HFFc6 (cell line): Measurements from ENCODE around the gene PFKFB3. TPM values are rescaled to one million over a fixed set of nuclear protein-coding genes. Genes with fewer than 3 reads are reported as not detected.
A peak's percentile ranks its signal among the peaks of the same experiment; 100 is the strongest.

Source experiments
- DNase-seq: peaks from one replicate; pipeline ENCODE4 v3.0.0-alpha.2; 2018
- H3K27ac Mint-ChIP-seq: 2 replicates; pipeline ENCODE4 v1.8.0; 2020; ENCODE audit warnings: mild to moderate bottlenecking, mixed read lengths
- H3K27me3 Mint-ChIP-seq: 2 replicates; pipeline ENCODE4 v1.8.0; 2021; ENCODE audit warnings: mild to moderate bottlenecking, moderate library complexity, mixed read lengths; ENCODE audit not compliant: insufficient read depth
- H3K36me3 Mint-ChIP-seq: 2 replicates; pipeline ENCODE4 v1.8.0; 2021; ENCODE audit warnings: low read depth, mixed read lengths
- H3K4me1 Mint-ChIP-seq: 2 replicates; pipeline ENCODE4 v1.8.0; 2020; ENCODE audit warnings: low read depth, mixed read lengths
- H3K4me3 Mint-ChIP-seq: 2 replicates; pipeline ENCODE4 v1.8.0; 2020; ENCODE audit warnings: mild to moderate bottlenecking, moderate library complexity, mixed read lengths
- H3K9me3 Mint-ChIP-seq: 2 replicates; pipeline ENCODE4 v1.8.0; 2020; ENCODE audit warnings: mild to moderate bottlenecking, mixed read lengths
- total RNA-seq, 6 experiments: library from RNA; stranded (reverse); fragmentation: NEBNext Ultra II Directional; extraction: Animal tissue kit (Norgen Biotek cat#: 25700); gene quantifications; 2 replicates in 1 of 6; 3 replicates in 5 of 6; pipeline ENCODE4 v1.2.3, GENCODE V29; 2021
- TF ChIP-seq, protein P1 (sequence below): fragments of 200-600 bp; sonication (generic); IDR thresholded peaks from 2 replicates; pipeline ENCODE4 v1.5.0; 2021; ENCODE audit warnings: antibody characterized with exemption, mild to moderate bottlenecking

The PFKFB3 gene
- total RNA-seq, 6 experiments from 2014 or later, result 25.4 to 34.6 (median 28.7) TPM

DNA sequence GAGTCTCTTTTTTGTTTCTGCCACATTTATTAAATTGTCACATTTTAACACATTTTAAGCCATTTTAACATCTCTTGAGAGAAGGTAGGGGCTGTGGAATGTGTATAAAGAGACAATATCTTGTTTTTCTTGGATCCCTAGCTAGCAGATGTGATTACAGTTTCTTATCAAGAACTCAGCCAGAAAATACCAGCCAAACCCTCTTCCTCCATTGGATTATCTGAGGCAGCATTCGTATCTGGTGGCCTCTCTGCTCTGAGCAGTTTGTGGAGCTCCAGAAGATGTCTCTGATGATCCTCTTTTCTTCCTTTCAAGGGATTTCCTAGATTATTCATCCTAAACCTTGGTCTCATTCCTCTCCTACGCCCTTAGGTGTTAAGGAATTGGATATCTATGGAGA is 35.3 kb upstream of the PFKFB3 start:
- DNase-seq, result no peak
- Mint-ChIP-seq H3K27ac (no peak overlapping the region), H3K4me1 (peaks cover 64% of the 10 kb centered on the region), H3K36me3 (peaks cover 16% of the 10 kb centered on the region), H3K4me3 (no peak overlapping the region), H3K9me3 (no peaks in the 10 kb centered on the region), H3K27me3 (peaks cover 2% of the 10 kb centered on the region)
- TF ChIP-seq, protein P1, sequence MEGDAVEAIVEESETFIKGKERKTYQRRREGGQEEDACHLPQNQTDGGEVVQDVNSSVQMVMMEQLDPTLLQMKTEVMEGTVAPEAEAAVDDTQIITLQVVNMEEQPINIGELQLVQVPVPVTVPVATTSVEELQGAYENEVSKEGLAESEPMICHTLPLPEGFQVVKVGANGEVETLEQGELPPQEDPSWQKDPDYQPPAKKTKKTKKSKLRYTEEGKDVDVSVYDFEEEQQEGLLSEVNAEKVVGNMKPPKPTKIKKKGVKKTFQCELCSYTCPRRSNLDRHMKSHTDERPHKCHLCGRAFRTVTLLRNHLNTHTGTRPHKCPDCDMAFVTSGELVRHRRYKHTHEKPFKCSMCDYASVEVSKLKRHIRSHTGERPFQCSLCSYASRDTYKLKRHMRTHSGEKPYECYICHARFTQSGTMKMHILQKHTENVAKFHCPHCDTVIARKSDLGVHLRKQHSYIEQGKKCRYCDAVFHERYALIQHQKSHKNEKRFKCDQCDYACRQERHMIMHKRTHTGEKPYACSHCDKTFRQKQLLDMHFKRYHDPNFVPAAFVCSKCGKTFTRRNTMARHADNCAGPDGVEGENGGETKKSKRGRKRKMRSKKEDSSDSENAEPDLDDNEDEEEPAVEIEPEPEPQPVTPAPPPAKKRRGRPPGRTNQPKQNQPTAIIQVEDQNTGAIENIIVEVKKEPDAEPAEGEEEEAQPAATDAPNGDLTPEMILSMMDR, result no peak

DNA sequence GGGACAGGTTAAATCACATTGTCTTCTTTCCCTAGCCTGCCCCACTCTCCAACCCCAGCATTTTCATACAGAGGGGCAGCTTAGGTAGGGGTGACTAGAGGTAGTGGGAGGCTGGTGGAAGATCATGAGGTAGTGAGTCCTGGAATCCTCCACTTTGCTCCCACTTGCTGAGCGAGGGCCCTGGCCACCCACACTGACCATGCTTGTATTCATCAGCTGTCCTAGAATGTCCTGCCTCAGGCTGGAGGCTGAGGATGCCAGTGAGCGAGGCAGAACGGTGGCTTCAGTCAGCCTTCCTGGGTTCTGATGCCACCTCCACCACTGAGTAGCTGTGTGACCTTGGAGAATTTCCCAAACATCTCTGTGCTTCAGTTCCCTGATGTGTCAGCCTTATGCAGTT is 34.6 kb upstream of the PFKFB3 start:
- TF ChIP-seq, protein P1, result no peak
- no peak for DNase-seq
- no peak overlapping the region for H3K4me3 Mint-ChIP-seq
- peaks cover 16% of the 10 kb centered on the region for H3K36me3 Mint-ChIP-seq
- peaks cover 64% of the 10 kb centered on the region for H3K4me1 Mint-ChIP-seq
- H3K27me3 Mint-ChIP-seq, result peaks cover 2% of the 10 kb centered on the region
- H3K27ac Mint-ChIP-seq, result 0 out of 2 replicates have a peak overlapping the region, but pooled peaks have one; percentile 6
- H3K9me3 Mint-ChIP-seq, result no peaks in the 10 kb centered on the region

DNA sequence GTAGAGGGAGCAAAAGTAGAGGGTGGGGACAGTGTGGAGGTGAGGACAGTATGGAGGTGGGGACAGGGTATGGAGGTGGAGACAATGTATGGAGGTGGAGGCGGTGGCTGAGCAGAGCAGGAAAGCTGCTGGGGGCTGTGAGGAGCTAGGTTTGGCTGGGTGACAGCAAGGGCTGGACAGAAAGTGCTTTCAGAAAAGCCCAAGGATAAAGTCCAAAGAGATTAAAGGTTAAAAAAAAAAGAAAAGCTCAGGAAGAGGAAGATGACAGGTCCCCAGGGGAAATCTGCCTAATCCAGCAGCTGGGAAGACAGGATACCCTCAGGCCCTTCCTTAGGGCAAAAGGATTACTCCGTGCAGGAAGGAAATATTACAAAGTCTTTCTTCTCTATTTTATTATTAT is 32.1 kb upstream of the PFKFB3 start:
- no peak overlapping the region for H3K4me3 Mint-ChIP-seq
- H3K27ac Mint-ChIP-seq, result peak overlapping the region; percentile 58
- TF ChIP-seq, protein P1, result no peak
- H3K4me1 Mint-ChIP-seq, result peaks cover 58% of the 10 kb centered on the region
- H3K9me3 Mint-ChIP-seq, result no peaks in the 10 kb centered on the region
- no peaks in the 10 kb centered on the region; the same call in 1 of the 2 replicates for H3K27me3 Mint-ChIP-seq
- peaks cover 9% of the 10 kb centered on the region for H3K36me3 Mint-ChIP-seq
- DNase-seq, result no peak

DNA sequence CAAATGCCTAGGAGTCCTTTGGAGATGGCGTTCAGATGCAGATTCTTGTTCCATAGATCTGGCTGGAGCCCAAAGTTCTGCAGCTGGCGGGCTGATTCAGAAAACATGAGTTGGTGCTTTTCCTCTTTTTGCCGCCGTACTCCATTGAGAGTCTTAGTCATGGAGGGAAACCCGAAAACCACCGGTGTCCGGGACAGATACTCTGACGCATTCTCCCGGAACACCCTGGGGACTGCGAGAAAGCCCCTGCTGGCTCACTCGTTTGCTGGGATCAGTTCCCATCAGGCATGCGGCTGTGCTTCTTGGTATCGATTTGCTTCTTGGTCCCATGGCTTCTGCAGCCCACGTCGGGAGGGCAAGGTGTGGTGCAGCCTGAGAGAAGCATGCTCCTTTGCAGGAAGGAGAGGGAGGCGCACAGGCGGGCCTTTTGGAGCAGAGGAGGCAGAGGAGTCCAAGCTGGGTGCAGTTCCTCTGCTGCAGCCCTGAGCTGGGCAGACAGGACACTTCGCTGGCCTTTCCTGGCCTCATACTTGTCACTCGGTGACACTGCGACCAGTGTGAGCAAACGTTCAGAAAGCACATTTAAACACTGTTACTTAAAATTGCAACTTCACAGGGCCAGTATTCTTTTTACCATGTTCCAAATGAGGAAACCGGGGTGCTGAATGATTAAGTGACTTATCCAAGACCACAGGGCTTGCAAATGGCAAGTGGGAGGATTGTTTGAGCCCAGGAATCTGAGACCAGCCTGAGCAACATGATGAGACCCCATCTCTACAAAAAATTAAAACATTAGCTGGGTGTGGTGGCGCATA is 30.6 kb upstream of the PFKFB3 start:
- H3K27me3 Mint-ChIP-seq, result peaks cover 1% of the 10 kb centered on the region
- H3K4me1 Mint-ChIP-seq, result peaks cover 71% of the 10 kb centered on the region
- peaks cover 5% of the 10 kb centered on the region for H3K36me3 Mint-ChIP-seq
- H3K27ac Mint-ChIP-seq, result peak overlapping the region; percentile 91
- H3K9me3 Mint-ChIP-seq, result no peaks in the 10 kb centered on the region
- TF ChIP-seq, protein P1, result no peak
- H3K4me3 Mint-ChIP-seq, result peak overlapping the region; percentile 81
- peak; percentile 91 for DNase-seq

DNA sequence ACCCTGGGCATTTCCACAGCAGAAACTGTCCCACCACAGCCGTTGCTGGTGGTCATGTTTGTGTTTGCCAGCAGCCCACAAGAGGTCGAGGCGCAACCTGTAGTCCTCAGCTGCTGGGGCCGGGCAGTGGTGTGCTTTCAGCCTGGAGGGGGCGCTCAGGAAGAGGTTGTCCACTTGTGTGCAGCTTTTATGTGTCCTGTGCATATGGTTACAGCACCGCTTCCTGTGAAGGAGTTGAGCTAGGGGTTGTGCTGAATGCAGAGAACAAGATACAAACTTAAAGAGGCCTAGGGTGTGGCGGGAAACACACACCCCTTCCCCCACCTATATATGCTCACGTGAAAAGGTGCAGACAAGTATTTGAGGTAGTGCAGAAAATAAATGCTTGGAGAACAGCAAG is 29.5 kb upstream of the PFKFB3 start:
- Mint-ChIP-seq H3K27me3 (peaks cover 1% of the 10 kb centered on the region), H3K9me3 (no peaks in the 10 kb centered on the region), H3K4me3 (no peak overlapping the region), H3K36me3 (peaks cover 5% of the 10 kb centered on the region), H3K4me1 (peaks cover 68% of the 10 kb centered on the region), H3K27ac (peak overlapping the region; percentile 67; the same call in 1 of the 2 replicates)
- no peak for DNase-seq
- TF ChIP-seq, protein P1, result peak; percentile 56
